ENCODE measurements around the gene PLPPR5.

PLPPR5 gene

GRCh38 chr1:98975113-98975512 is 29.5 kb downstream of the PLPPR5 start:
- no peaks in the 10 kb centered on the region for H3K9me3 ChIP-seq (ENCODE audit: control insufficient read depth, low read length)
- no peak overlapping the region for H3K4me2 ChIP-seq (ENCODE audit: low read length)
- TF ChIP-seq CTCF (IDR thresholded peaks at IDR 0.05) = no peak
- no peaks in the 10 kb centered on the region for H3K27me3 ChIP-seq (ENCODE audit: control insufficient read depth, insufficient read depth, low read length)
- H3K27ac ChIP-seq = no peak overlapping the region
- H3K4me3 ChIP-seq (ENCODE audit: low read depth, low read length) = no peak overlapping the region
- no peak overlapping the region for H3K9ac ChIP-seq
- H3K4me1 ChIP-seq = no peaks in the 10 kb centered on the region
- H3K36me3 ChIP-seq (ENCODE audit: control insufficient read depth, insufficient read depth, low read length) = no peaks in the 10 kb centered on the region
- no peak overlapping the region for H2AFZ ChIP-seq
- H3K79me2 ChIP-seq = no peaks in the 10 kb centered on the region

GRCh38 chr1:98969798-98970490 is 34.7 kb downstream of the PLPPR5 start:
- Histone ChIP-seq H3K4me3 (ENCODE audit: low read depth, low read length) (no peak overlapping the region), H3K4me1 (no peaks in the 10 kb centered on the region), H3K79me2 (no peaks in the 10 kb centered on the region), H2AFZ (no peak overlapping the region), H3K27me3 (ENCODE audit: control insufficient read depth, insufficient read depth, low read length) (no peaks in the 10 kb centered on the region), H3K9ac (no peak overlapping the region), H3K4me2 (ENCODE audit: low read length) (no peak overlapping the region), H3K36me3 (ENCODE audit: control insufficient read depth, insufficient read depth, low read length) (no peaks in the 10 kb centered on the region), H3K27ac (no peak overlapping the region), H3K9me3 (ENCODE audit: control insufficient read depth, low read length) (no peaks in the 10 kb centered on the region)
- no peak for TF ChIP-seq CTCF (IDR thresholded peaks at IDR 0.05)

GRCh38 chr1:98967122-98967521 is 37.5 kb downstream of the PLPPR5 start:
- no peaks in the 10 kb centered on the region for H3K4me1 ChIP-seq
- no peak overlapping the region for H3K4me3 ChIP-seq (ENCODE audit: low read depth, low read length)
- H3K27me3 ChIP-seq (ENCODE audit: control insufficient read depth, insufficient read depth, low read length) = no peaks in the 10 kb centered on the region
- H2AFZ ChIP-seq = no peak overlapping the region
- H3K79me2 ChIP-seq = no peaks in the 10 kb centered on the region
- H3K9me3 ChIP-seq (ENCODE audit: control insufficient read depth, low read length) = no peaks in the 10 kb centered on the region
- H3K36me3 ChIP-seq (ENCODE audit: control insufficient read depth, insufficient read depth, low read length) = no peaks in the 10 kb centered on the region
- H3K27ac ChIP-seq = no peak overlapping the region
- no peak overlapping the region for H3K9ac ChIP-seq
- TF ChIP-seq CTCF (IDR thresholded peaks at IDR 0.05) = no peak
- H3K4me2 ChIP-seq (ENCODE audit: low read length) = no peak overlapping the region

- H3K4me2 ChIP-seq (ENCODE audit: low read length) = no peak overlapping the region
- H3K79me2 ChIP-seq = no peaks in the 10 kb centered on the region
- H3K4me1 ChIP-seq = no peaks in the 10 kb centered on the region
- no peaks in the 10 kb centered on the region for H3K9me3 ChIP-seq (ENCODE audit: control insufficient read depth, low read length)
- H3K36me3 ChIP-seq (ENCODE audit: control insufficient read depth, insufficient read depth, low read length) = no peaks in the 10 kb centered on the region
- no peak for TF ChIP-seq CTCF (IDR thresholded peaks at IDR 0.05)
- H3K4me3 ChIP-seq (ENCODE audit: low read depth, low read length) = no peak overlapping the region
- no peak overlapping the region for H3K9ac ChIP-seq
- H3K27ac ChIP-seq = no peak overlapping the region
- H3K27me3 ChIP-seq (ENCODE audit: control insufficient read depth, insufficient read depth, low read length) = no peaks in the 10 kb centered on the region
- no peak overlapping the region for H2AFZ ChIP-seq
Measured at GRCh38 chr1:98965394-98965793, 39.3 kb downstream of the PLPPR5 start.

GRCh38 chr1:98964198-98964597 is 40.5 kb downstream of the PLPPR5 start:
- H3K27ac ChIP-seq = no peak overlapping the region
- no peak overlapping the region for H3K9ac ChIP-seq
- H3K4me1 ChIP-seq = no peaks in the 10 kb centered on the region
- H3K27me3 ChIP-seq (ENCODE audit: control insufficient read depth, insufficient read depth, low read length) = no peaks in the 10 kb centered on the region
- no peak for TF ChIP-seq CTCF (IDR thresholded peaks at IDR 0.05)
- no peaks in the 10 kb centered on the region for H3K36me3 ChIP-seq (ENCODE audit: control insufficient read depth, insufficient read depth, low read length)
- H3K4me2 ChIP-seq (ENCODE audit: low read length) = no peak overlapping the region
- H3K79me2 ChIP-seq = no peaks in the 10 kb centered on the region
- H3K4me3 ChIP-seq (ENCODE audit: low read depth, low read length) = no peak overlapping the region
- H2AFZ ChIP-seq = no peak overlapping the region
- no peaks in the 10 kb centered on the region for H3K9me3 ChIP-seq (ENCODE audit: control insufficient read depth, low read length)

All from parathyroid adenoma (tissue), 2 donors.